H1 (cell line): ENCODE results near the gene OR10A2. TPM values are rescaled to one million over a fixed set of nuclear protein-coding genes. Genes with fewer than 3 reads are reported as not detected.

Experiments used
- E2F6 ChIP-seq: IDR thresholded peaks from 2 replicates; pipeline ENCODE4 v1.6.1; 2012; ENCODE audit warnings: inconsistent platforms
- GTF2F1 ChIP-seq: IDR thresholded peaks from 2 replicates; pipeline ENCODE4 v1.6.1; 2012; ENCODE audit warnings: low read depth, low read length, improper control_type of control experiment, borderline replicate concordance
- KDM1A ChIP-seq: fragments of 200-600, 300-600 bp; sonication (generic); IDR thresholded peaks from 2 replicates; pipeline ENCODE4 v1.7.1; 2016; ENCODE audit warnings: mild to moderate bottlenecking, low read length, borderline replicate concordance
- NRF1 ChIP-seq: IDR thresholded peaks from 2 replicates; pipeline ENCODE4 v1.6.1; 2011; ENCODE audit warnings: mild to moderate bottlenecking, low read depth, low read length, improper control_type of control experiment
- RNF2 ChIP-seq: fragments of 200-900, 300-1000 bp; sonication (generic); IDR thresholded peaks from 2 replicates; pipeline ENCODE4 v1.7.1; 2016; ENCODE audit warnings: borderline replicate concordance, low read depth, mild to moderate bottlenecking, antibody characterized with exemption, low read length; ENCODE audit not compliant: poor library complexity, severe bottlenecking; ENCODE audit errors: missing control alignments
- TAF7 ChIP-seq: optimal IDR thresholded peaks from 2 replicates; pipeline ENCODE3; 2011; ENCODE audit warnings: low read depth, mild to moderate bottlenecking, inconsistent platforms, low read length, moderate library complexity, borderline replicate concordance
- YY1 ChIP-seq: IDR thresholded peaks from 2 replicates; pipeline ENCODE4 v1.6.1; 2011; ENCODE audit warnings: low read depth, mild to moderate bottlenecking, low read length
- polyA plus RNA-seq, 7 experiments: library from polyadenylated mRNA; depleted of rRNA in 3 of 7; stranded (reverse) in 5 of 7; unstranded in 2 of 7; fragments of >200 nt in 5 of 7; fragments of 200-250 nt in 2 of 7; gene quantifications; 1 replicate in 5 of 7; 2 replicates in 1 of 7; 4 replicates in 1 of 7; pipeline versions ENCODE4 v1.2.1 to v1.2.3, GENCODE V29; 2011 to 2013; ENCODE audit warnings: missing spikeins in 2 of 7, mixed read lengths in 2 of 7
- total RNA-seq: library from RNA; stranded (reverse); fragmentation: NEBNext Ultra II Directional; extraction: Animal tissue kit (Norgen Biotek cat#: 25700); gene quantifications from 2 replicates; pipeline ENCODE4 v1.2.1, GENCODE V29; 2021

OR10A2 gene
- total and polyA plus RNA-seq, 2 of the 8 experiments (the other 6 are each of a cell fraction or from before 2014, with no cell fraction given), result not detected

- TF ChIP-seq GTF2F1 (no peak), E2F6 (no peak), RNF2 (no peak), KDM1A (no peak), TAF7 (no peak), YY1 (no peak), NRF1 (no peak)
Observed at GRCh38 chr11:6844356-6844755, 18.5 kb upstream of the OR10A2 start (continued).
